H9 (cell line): Measurements from ENCODE around the gene CTNNA3. TPM values are rescaled to one million over a fixed set of nuclear protein-coding genes. Genes with fewer than 3 reads are reported as not detected.

ENCODE experiments used
- DNase-seq: peaks from one replicate; pipeline ENCODE4 v3.0.0-alpha.2; 2017
- H2AFZ ChIP-seq: one replicate; pipeline ENCODE4 v1.6.1; 2013; ENCODE audit warnings: mild to moderate bottlenecking, low read length, control low read depth, moderate library complexity
- H2AK5ac ChIP-seq: 2 replicates; pipeline ENCODE4 v1.6.1; 2013; ENCODE audit warnings: low read length, control low read depth, mixed read lengths; ENCODE audit not compliant: insufficient read length
- H2BK120ac ChIP-seq: one replicate; pipeline ENCODE4 v1.6.1; 2013; ENCODE audit warnings: low read depth, mild to moderate bottlenecking, low read length, control low read depth, inconsistent platforms; ENCODE audit not compliant: poor library complexity, severe bottlenecking
- H2BK12ac ChIP-seq: 2 replicates; pipeline ENCODE4 v1.6.1; 2013; ENCODE audit warnings: low read length, control low read depth, mixed read lengths, low read depth; ENCODE audit not compliant: insufficient read length
- H2BK15ac ChIP-seq: 2 replicates; pipeline ENCODE4 v1.6.1; 2013; ENCODE audit warnings: low read depth, low read length, control low read depth
- H2BK20ac ChIP-seq: one replicate; pipeline ENCODE4 v1.6.1; 2013; ENCODE audit warnings: low read depth, mild to moderate bottlenecking, low read length, control low read depth, inconsistent platforms; ENCODE audit not compliant: poor library complexity, severe bottlenecking
- H2BK5ac ChIP-seq: 2 replicates; pipeline ENCODE4 v1.6.1; 2013; ENCODE audit warnings: low read length, control low read depth, mixed read lengths; ENCODE audit not compliant: insufficient read length
- H3K14ac ChIP-seq: 2 replicates; pipeline ENCODE4 v1.6.1; 2013; ENCODE audit warnings: low read length, control low read depth; ENCODE audit not compliant: insufficient read depth
- H3K18ac ChIP-seq: 2 replicates; pipeline ENCODE4 v1.6.1; 2013; ENCODE audit warnings: low read depth, mild to moderate bottlenecking, mixed read lengths, low read length, control low read depth; ENCODE audit not compliant: insufficient read length
- H3K23ac ChIP-seq: 2 replicates; pipeline ENCODE4 v1.6.1; 2013; ENCODE audit warnings: low read length, control low read depth, mixed read lengths, low read depth; ENCODE audit not compliant: insufficient read length
- H3K23me2 ChIP-seq: 2 replicates; pipeline ENCODE4 v1.6.1; 2013; ENCODE audit warnings: low read depth, mild to moderate bottlenecking, mixed read lengths, low read length, control low read depth; ENCODE audit not compliant: insufficient read length, poor library complexity, severe bottlenecking
- H3K27ac ChIP-seq: 2 replicates; pipeline ENCODE4 v1.5.1; 2013; ENCODE audit warnings: low read length, control low read depth, mixed read lengths, low read depth; ENCODE audit not compliant: insufficient read length
- H3K27me3 ChIP-seq: 2 replicates; pipeline ENCODE4 v1.6.1; 2013; ENCODE audit warnings: low read length, control low read depth, inconsistent platforms; ENCODE audit not compliant: insufficient read depth
- H3K4ac ChIP-seq: 2 replicates; pipeline ENCODE4 v1.6.1; 2013; ENCODE audit warnings: low read depth, mild to moderate bottlenecking, control low read depth, inconsistent platforms, low read length, moderate library complexity
- H3K4me1 ChIP-seq: 2 replicates; pipeline ENCODE4 v1.6.1; 2013; ENCODE audit warnings: low read length, control low read depth, inconsistent platforms; ENCODE audit not compliant: insufficient read depth
- H3K4me2 ChIP-seq: 2 replicates; pipeline ENCODE4 v1.6.1; 2013; ENCODE audit warnings: low read length, control low read depth, mixed read lengths; ENCODE audit not compliant: insufficient read length, insufficient read depth
- H3K56ac ChIP-seq: 2 replicates; pipeline ENCODE4 v1.6.1; 2013; ENCODE audit warnings: low read depth, mild to moderate bottlenecking, mixed read lengths, low read length, control low read depth; ENCODE audit not compliant: insufficient read length
- H3K79me1 ChIP-seq: 2 replicates; pipeline ENCODE4 v1.6.1; 2013; ENCODE audit warnings: low read depth, mild to moderate bottlenecking, moderate library complexity, low read length, control low read depth, inconsistent platforms; ENCODE audit not compliant: insufficient read depth, poor library complexity, severe bottlenecking
- H3K79me2 ChIP-seq: 2 replicates; pipeline ENCODE4 v1.6.1; 2013; ENCODE audit warnings: low read length, control low read depth, inconsistent platforms; ENCODE audit not compliant: insufficient read depth
- H3K9ac ChIP-seq: 2 replicates; pipeline ENCODE4 v1.6.1; 2013; ENCODE audit warnings: low read length, control low read depth, mixed read lengths; ENCODE audit not compliant: insufficient read length; ENCODE audit errors: extremely low read depth
- H3K9me3 ChIP-seq: one replicate; pipeline ENCODE4 v1.6.1; 2013; ENCODE audit warnings: low read depth, low read length, inconsistent platforms; ENCODE audit not compliant: control insufficient read depth
- H3T11ph ChIP-seq: one replicate; pipeline ENCODE4 v1.6.1; 2013; ENCODE audit warnings: mild to moderate bottlenecking, low read length, control low read depth, inconsistent platforms
- H4K20me1 ChIP-seq: one replicate; pipeline ENCODE4 v1.6.1; 2013; ENCODE audit not compliant: control insufficient read depth, insufficient read length, insufficient read depth
- H4K5ac ChIP-seq: 2 replicates; pipeline ENCODE4 v1.6.1; 2013; ENCODE audit warnings: low read depth, mild to moderate bottlenecking, mixed read lengths, low read length, control low read depth; ENCODE audit not compliant: insufficient read length
- H4K8ac ChIP-seq: replicated peaks from 2 replicates; pipeline ENCODE4 v1.6.1; 2013; ENCODE audit warnings: low read length, control low read depth, mixed read lengths, low read depth; ENCODE audit not compliant: insufficient read length
- H4K91ac ChIP-seq: 2 replicates; pipeline ENCODE4 v1.6.1; 2013; ENCODE audit warnings: low read depth, mild to moderate bottlenecking, moderate library complexity, mixed read lengths, low read length, control low read depth; ENCODE audit not compliant: insufficient read length
- H3K27ac Mint-ChIP-seq, 3 experiments: 2 replicates in 2 of 3; 3 replicates in 1 of 3; pipeline ENCODE4 v1.8.0; 2020 to 2021; ENCODE audit warnings: mixed read lengths in 3 of 3, mild to moderate bottlenecking in 1 of 3, moderate library complexity in 1 of 3
- H3K27me3 Mint-ChIP-seq: 2 replicates; pipeline ENCODE4 v1.8.0; 2021; ENCODE audit warnings: low read depth, mild to moderate bottlenecking, moderate library complexity, mixed read lengths
- H3K36me3 Mint-ChIP-seq, 3 experiments: 2 replicates in 2 of 3; 3 replicates in 1 of 3; pipeline ENCODE4 v1.8.0; 2020 to 2021; ENCODE audit warnings: low read depth in 3 of 3, mixed read lengths in 3 of 3; ENCODE audit not compliant: insufficient read depth in 1 of 3
- H3K4me1 Mint-ChIP-seq, 2 experiments: 2 replicates each; pipeline ENCODE4 v1.8.0; 2020; ENCODE audit warnings: mixed read lengths in 2 of 2
- H3K4me3 Mint-ChIP-seq, 2 experiments: 2 replicates in 1 of 2; 3 replicates in 1 of 2; pipeline ENCODE4 v1.8.0; 2020 to 2021; ENCODE audit warnings: mild to moderate bottlenecking in 2 of 2, mixed read lengths in 2 of 2, moderate library complexity in 1 of 2
- H3K9me3 Mint-ChIP-seq, 2 experiments: 2 replicates in 1 of 2; 3 replicates in 1 of 2; pipeline ENCODE4 v1.8.0; 2020; ENCODE audit warnings: mild to moderate bottlenecking in 2 of 2, mixed read lengths in 2 of 2, moderate library complexity in 1 of 2
- CTCF ChIP-seq: fragments of 200-600 bp; sonication (generic); conservative IDR thresholded peaks from 3 replicates; pipeline ENCODE4 v1.8.0; 2021; ENCODE audit warnings: antibody characterized with exemption, mild to moderate bottlenecking
- total RNA-seq: library from RNA; stranded (reverse); gene quantifications from 2 replicates; pipeline ENCODE4 v1.2.1, GENCODE V29; 2021

The CTNNA3 gene
- total RNA-seq, 1 experiment from 2014 or later: 3.3 TPM

DNA sequence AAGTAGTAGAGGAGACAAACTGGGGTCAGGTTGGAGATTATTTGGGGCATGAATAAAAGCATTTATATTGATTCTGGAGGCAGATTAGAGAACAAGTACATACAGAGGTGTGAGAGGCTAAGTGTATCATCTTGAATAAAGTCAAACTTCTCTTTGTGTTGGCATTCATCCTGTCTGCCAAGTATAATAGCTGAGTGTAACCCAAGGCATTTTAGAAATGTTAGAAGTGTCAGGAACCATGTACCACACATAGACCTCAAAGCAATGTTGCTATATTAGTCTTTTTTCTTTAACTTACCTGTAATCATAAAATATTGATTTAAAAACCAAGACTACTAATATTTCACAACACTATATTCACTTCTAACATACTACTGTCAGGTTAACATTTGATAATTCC is 826.4 kb downstream of the CTNNA3 start:
- Histone ChIP-seq H3T11ph (no peak overlapping the region), H3K23ac (no peak overlapping the region)

More for the DNA sequence above, 826.4 kb downstream of the CTNNA3 start:
- Histone ChIP-seq H3K27me3 (no peaks in the 10 kb centered on the region), H2AFZ (no peak overlapping the region), H2BK5ac (no peak overlapping the region), H3K9ac (no peak overlapping the region), H3K4me2 (no peak overlapping the region), H2BK120ac (no peak overlapping the region), H3K9me3 (no peaks in the 10 kb centered on the region), H2BK15ac (no peak overlapping the region), H2BK12ac (no peak overlapping the region), H3K18ac (no peak overlapping the region), H3K4me1 (no peaks in the 10 kb centered on the region), H2AK5ac (no peak overlapping the region), H3K79me2 (no peaks in the 10 kb centered on the region), H4K91ac (no peak overlapping the region), H4K20me1 (no peaks in the 10 kb centered on the region), H4K8ac (no peak overlapping the region), H3K79me1 (no peaks in the 10 kb centered on the region), H4K5ac (no peak overlapping the region), H3K27ac (no peak overlapping the region), H3K23me2 (no peaks in the 10 kb centered on the region), H3K14ac (no peak overlapping the region), H3K4ac (no peak overlapping the region), H3K56ac (no peak overlapping the region), H2BK20ac (no peak overlapping the region)
- Mint-ChIP-seq H3K4me1 (peaks cover 4 to 7% of the 10 kb centered on the region in 2 experiments), H3K36me3 (no peaks in the 10 kb centered on the region), H3K4me3 (no peak overlapping the region), H3K9me3 (no peaks in the 10 kb centered on the region), H3K27me3 (no peaks in the 10 kb centered on the region), H3K27ac (no peak overlapping the region)
- DNase-seq: no peak
- no peak for TF ChIP-seq CTCF
